K562 (cell line): Measurements from ENCODE around the gene SCIN. TPM values are rescaled to one million over a fixed set of nuclear protein-coding genes. Genes with fewer than 3 reads are reported as not detected.

ENCODE experiments used
- ATAC-seq: fragments of 200-7000 bp; cut with Tn5 transposase; 3 replicates; pipeline ENCODE4 v1.9.1; 2020; ENCODE audit warnings: moderate library complexity
- BruUV-seq: library from RNA; stranded (reverse); fragments of 400-500 nt; replicated peaks from 2 replicates; lab custom pipeline; 2021; lab: Mats Ljungman, UMichigan
- CTCF ChIA-PET: fragments of 300-600 bp; formaldehyde crosslinking; extraction: SDS; loops from one replicate; lab custom pipeline; 2021; ENCODE audit warnings: low intra/inter-chr PET ratio; lab: Yijun Ruan, JAX
- POLR2A ChIA-PET: fragments of 300-600, 350-650 bp; sonication (Branson Sonifier 250); formaldehyde crosslinking; extraction: SDS; loops from one replicate; lab custom pipeline; 2021; ENCODE audit warnings: antibody characterized with exemption, inconsistent platforms; lab: Yijun Ruan, JAX
- DNase-seq, 4 experiments: peaks; one replicate each; pipeline versions ENCODE4 v3.0.0 to v3.0.0-alpha.2; 2011 to 2018; ENCODE audit warnings: low spot score in 3 of 4, mixed read lengths in 3 of 4; ENCODE audit errors: extremely low read depth in 1 of 4
- FAIRE-seq: peaks from 2 replicates; lab custom pipeline; 2011; peaks lifted over from hg19 to GRCh38; lab: Jason Lieb, UNC
- H2AFZ ChIP-seq: 2 replicates; pipeline ENCODE4 v1.6.0; 2011; ENCODE audit warnings: low read depth, low read length, control low read depth, inconsistent platforms
- H3K27ac ChIP-seq: fragments of 200-600 bp; 3 replicates; pipeline ENCODE4 v1.8.0; 2011; ENCODE audit warnings: low read depth, mild to moderate bottlenecking, control low read depth, inconsistent platforms, low read length, moderate library complexity, mixed read lengths; ENCODE audit errors: extremely low read depth
- H3K27me3 ChIP-seq, 2 experiments: fragments of 300-600 bp in 1 of 2; 2 replicates in 1 of 2; 3 replicates in 1 of 2; pipeline versions ENCODE4 v1.6.0 to v1.8.0; 2011; ENCODE audit warnings: inconsistent platforms in 2 of 2, low read length in 2 of 2, mild to moderate bottlenecking in 1 of 2, mixed read lengths in 1 of 2, moderate library complexity in 1 of 2; ENCODE audit not compliant: control insufficient read depth in 2 of 2, insufficient read depth in 2 of 2
- H3K36me3 ChIP-seq: fragments of 300-600 bp; 3 replicates; pipeline ENCODE4 v1.8.0; 2011; ENCODE audit warnings: mild to moderate bottlenecking, low read length, inconsistent platforms; ENCODE audit not compliant: control insufficient read depth, insufficient read depth
- H3K4me1 ChIP-seq, 2 experiments: fragments of 200-600 bp in 1 of 2; replicated peaks in 1 of 2; 2 replicates in 1 of 2; 3 replicates in 1 of 2; pipeline versions ENCODE4 v1.5.1 to v1.8.0; 2011; ENCODE audit warnings: inconsistent platforms in 2 of 2, low read length in 2 of 2, mild to moderate bottlenecking in 1 of 2, mixed read lengths in 1 of 2, moderate library complexity in 1 of 2; ENCODE audit not compliant: control insufficient read depth in 2 of 2, insufficient read depth in 2 of 2
- H3K4me2 ChIP-seq: 2 replicates; pipeline ENCODE4 v1.6.1; 2011; ENCODE audit warnings: low read length, control low read depth, inconsistent platforms, mixed read lengths; ENCODE audit not compliant: insufficient read depth
- H3K4me3 ChIP-seq: fragments of 200-600 bp; sonication (generic), shearing (Covaris generic); 2 replicates; pipeline ENCODE4 v1.5.1; 2016; ENCODE audit warnings: control low read depth, inconsistent platforms
- H3K79me2 ChIP-seq: fragments of 200-600 bp; 3 replicates; pipeline ENCODE4 v1.8.0; 2011; ENCODE audit warnings: low read length, inconsistent platforms; ENCODE audit not compliant: control insufficient read depth, insufficient read depth
- H3K9ac ChIP-seq, 2 experiments: 2 replicates each; pipeline versions ENCODE4 v1.6.0 to v1.6.1; 2011; ENCODE audit warnings: low read depth in 2 of 2, low read length in 2 of 2, control low read depth in 1 of 2, inconsistent platforms in 1 of 2, mild to moderate bottlenecking in 1 of 2, mixed read lengths in 1 of 2; ENCODE audit not compliant: insufficient read depth in 1 of 2
- H3K9me1 ChIP-seq: one replicate; pipeline ENCODE4 v1.6.0; 2011; ENCODE audit warnings: inconsistent platforms, mild to moderate bottlenecking, low read length, moderate library complexity; ENCODE audit not compliant: control insufficient read depth, insufficient read depth
- H3K9me3 ChIP-seq: replicated peaks from 2 replicates; pipeline ENCODE4 v1.5.1; 2011; ENCODE audit warnings: low read depth, low read length, inconsistent platforms; ENCODE audit not compliant: control insufficient read depth, insufficient read depth
- H4K20me1 ChIP-seq: replicated peaks from 2 replicates; pipeline ENCODE4 v1.6.1; 2011; ENCODE audit warnings: low read length, inconsistent platforms, mixed read lengths; ENCODE audit not compliant: control insufficient read depth, insufficient read depth
- MEIS2 ChIP-seq: fragments of 450-650 bp; IDR thresholded peaks from 2 replicates; pipeline ENCODE4 v1.6.1; 2014; ENCODE audit warnings: mild to moderate bottlenecking; ENCODE audit not compliant: partially characterized antibody
- PBX2 ChIP-seq, 2 experiments: IDR thresholded peaks in 1 of 2; conservative IDR thresholded peaks in 1 of 2; 2 replicates each; pipeline ENCODE4 v1.6.1; 2016; ENCODE audit warnings: low read depth in 2 of 2, mild to moderate bottlenecking in 1 of 2, missing compliant biosample characterization in 1 of 2, missing genetic modification characterization in 1 of 2, moderate library complexity in 1 of 2
- PKNOX1 ChIP-seq: fragments of 450-650 bp; IDR thresholded peaks from 2 replicates; pipeline ENCODE4 v1.6.1; 2016
- RFX7 ChIP-seq: fragments of 250-450 bp; sonication (Bioruptor Pico); IDR thresholded peaks from 2 replicates; pipeline ENCODE4 v1.5.1; 2021; ENCODE audit warnings: mild to moderate bottlenecking
- U2AF1 ChIP-seq: fragments of 200-400 bp; formaldehyde crosslinking; optimal IDR thresholded peaks from 2 replicates; pipeline ENCODE3; 2017; ENCODE audit warnings: mild to moderate bottlenecking, low read depth, low read length, moderate library complexity
- in situ Hi-C: fragments of 300-500 bp; cut with MboI; formaldehyde crosslinking; loops from 4 replicates; pipeline ENCODE4 v1.15.0; 2018; ENCODE audit warnings: inconsistent platforms, mixed read lengths
- intact Hi-C: fragments of 100-400 bp; cut with micrococcal nuclease; formaldehyde crosslinking; loops from 2 replicates; pipeline ENCODE4 v1.14.2; 2022
- polyA plus RNA-seq, 8 experiments: library from polyadenylated mRNA; depleted of rRNA in 4 of 8; stranded (reverse) in 5 of 8; unstranded in 3 of 8; fragments of >200 nt; fragmentation: Nextera tagmentation in 2 of 8; fragmentation: Illumina TruSeq in 1 of 8; extraction: Ambion mirVana in 2 of 8; extraction: Trizol in 1 of 8; gene quantifications; 2 replicates each; pipeline versions ENCODE4 v1.2.1 to v1.2.3, GENCODE V29; 2011 to 2014; ENCODE audit warnings: inconsistent platforms in 1 of 8, missing spikeins in 1 of 8
- small RNA-seq: library from RNA; depleted of rRNA; stranded (forward); fragments of <200 nt; gene quantifications from one replicate; pipeline ENCODE3, GENCODE V24; 2014
- total RNA-seq, 7 experiments: library from RNA; depleted of rRNA in 6 of 7; stranded (reverse); fragments of >200 nt in 6 of 7; fragmentation: Illumina TruSeq in 2 of 7; extraction: Trizol in 2 of 7; gene quantifications; 2 replicates each; pipeline versions ENCODE4 v1.2.1 to v1.2.3, GENCODE V29; 2011 to 2021; ENCODE audit warnings: low replicate concordance in 1 of 7

SCIN gene
- total and polyA plus RNA-seq, 9 of the 15 experiments (the other 6 are each of a cell fraction or from before 2014, with no cell fraction given) = 0.67 to 18.2 (median 10.6) TPM

DNA sequence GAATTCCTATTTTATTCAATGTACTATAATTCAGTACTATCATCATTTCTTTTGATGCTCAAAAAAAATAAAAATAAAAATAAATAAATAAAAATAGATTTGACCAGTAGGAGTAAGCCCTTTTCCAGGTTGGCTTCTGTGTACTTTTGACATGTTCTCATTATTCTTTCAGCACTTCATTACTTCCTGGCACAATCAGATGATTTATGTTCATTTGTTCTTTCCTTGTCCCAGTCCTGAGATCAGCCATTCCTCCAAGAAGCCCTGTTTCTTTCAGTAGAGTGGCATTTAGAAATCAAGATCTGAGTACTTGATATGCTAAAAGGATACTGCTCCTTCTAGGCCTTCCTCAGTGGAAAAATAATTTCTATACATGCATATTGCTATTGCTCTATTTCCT is 137.8 kb downstream of the SCIN start:
- DNase-seq (no peak), FAIRE-seq (no peak)
- POLR2A ChIA-PET = no interaction called here
- Histone ChIP-seq H3K79me2 (peaks cover 13% of the 10 kb centered on the region), H3K4me3 (no peak overlapping the region), H3K4me2 (no peak overlapping the region), H3K9me3 (no peaks in the 10 kb centered on the region), H4K20me1 (no peaks in the 10 kb centered on the region), H3K9me1 (no peaks in the 10 kb centered on the region), H3K36me3 (no peaks in the 10 kb centered on the region; the same call in 2 of the 3 replicates)
- BruUV-seq = no TSS peak
- in situ Hi-C loops = loop anchor here (25.0 kb wide), 1 partner anchor 1279 kb away; the partner anchor contains the start of gene ETV1
- TF ChIP-seq PKNOX1 = peak; percentile 42; the same call in 1 of the 2 replicates
- TF ChIP-seq PBX2 (CRISPR knock-in tag; IDR thresholded peaks at IDR 0.05; ENCODE audit: low read depth) = no peak
- peak; percentile 71 for TF ChIP-seq PBX2 (tag; conservative IDR thresholded peaks at IDR 0.05; ENCODE audit: low read depth)
- no peak for TF ChIP-seq U2AF1
- no peak for TF ChIP-seq RFX7 (CRISPR knock-in tag)
- TF ChIP-seq MEIS2 = peak; percentile 82
- TF ChIP-seq, all 486 proteins: peak for 3
- Histone ChIP-seq H3K9ac (no peak overlapping the region), H2AFZ (no peak overlapping the region), H3K27me3 (no peaks in the 10 kb centered on the region), H3K4me1 (peaks cover 0 to 22% of the 10 kb centered on the region in 2 experiments; a peak in 3 of 5 replicates), H3K27ac (no peak overlapping the region)
- intact Hi-C loops = no loop called here
- CTCF ChIA-PET = no interaction called here
- no peak for ATAC-seq

Small RNA genes lying within 50 kb of the gene (small RNA-seq; reads per million reads assigned to genes)
- not detected for gene RF00264

Other genes with a start within 250 kb of the SCIN start
- 58.9 and 63.1 TPM in 2 replicates for gene VWDE, start 166.9 kb upstream of the SCIN start, total RNA-seq (2014; rRNA removed)
- gene VWDE, start 166.9 kb upstream of the SCIN start, total RNA-seq (2014; rRNA removed; fragmentation: Illumina TruSeq; extraction: Trizol) = 125 and 149 TPM in 2 replicates
- 99.5 and 99.6 TPM in 2 replicates for gene VWDE, start 166.9 kb upstream of the SCIN start, total RNA-seq (2015; rRNA removed; fragmentation: Illumina TruSeq; extraction: Trizol)
- 89.3 and 92.6 TPM in 2 replicates for gene VWDE, start 166.9 kb upstream of the SCIN start, total RNA-seq (2021)
- 154 and 162 TPM in 2 replicates for gene VWDE, start 166.9 kb upstream of the SCIN start, polyA plus RNA-seq (2011; rRNA removed)
- 88.5 and 95.2 TPM in 2 replicates for gene VWDE, start 166.9 kb upstream of the SCIN start, polyA plus RNA-seq (2014; fragmentation: Illumina TruSeq; extraction: Trizol)
- 10 to 100 TPM; 40.6 to 51.0 TPM for gene VWDE, start 166.9 kb upstream of the SCIN start, polyA plus RNA-seq (2014; fragmentation: Nextera tagmentation; extraction: Ambion mirVana)
- gene VWDE, start 166.9 kb upstream of the SCIN start, polyA plus RNA-seq (2014; rRNA removed) = 89.6 and 116 TPM in 2 replicates
- gene ARL4A, start 116.9 kb downstream of the SCIN start, total RNA-seq (2014; rRNA removed) = 96.3 and 118 TPM in 2 replicates
- gene ARL4A, start 116.9 kb downstream of the SCIN start, total RNA-seq (2014; rRNA removed; fragmentation: Illumina TruSeq; extraction: Trizol) = 226 and 276 TPM in 2 replicates
- 118 and 129 TPM in 2 replicates for gene ARL4A, start 116.9 kb downstream of the SCIN start, total RNA-seq (2015; rRNA removed; fragmentation: Illumina TruSeq; extraction: Trizol)
- 130 and 134 TPM in 2 replicates for gene ARL4A, start 116.9 kb downstream of the SCIN start, total RNA-seq (2021)
- 170 and 244 TPM in 2 replicates for gene ARL4A, start 116.9 kb downstream of the SCIN start, polyA plus RNA-seq (2011; rRNA removed)
- 172 and 178 TPM in 2 replicates for gene ARL4A, start 116.9 kb downstream of the SCIN start, polyA plus RNA-seq (2014; fragmentation: Illumina TruSeq; extraction: Trizol)
- gene ARL4A, start 116.9 kb downstream of the SCIN start, polyA plus RNA-seq (2014; fragmentation: Nextera tagmentation; extraction: Ambion mirVana) = 100 to 1,000 TPM; 553 to 688 TPM
- gene ARL4A, start 116.9 kb downstream of the SCIN start, polyA plus RNA-seq (2014; rRNA removed) = 143 and 153 TPM in 2 replicates